ENCODE measurements around the gene TEX26. TPM values are rescaled to one million over a fixed set of nuclear protein-coding genes. Genes with fewer than 3 reads are reported as not detected.
A peak's percentile ranks its signal among the peaks of the same experiment; 100 is the strongest.

The TEX26 gene
- total and polyA plus RNA-seq, 4 donors: 0.67 to 6.2 (median 2.5) TPM; not detected in 1

DNA sequence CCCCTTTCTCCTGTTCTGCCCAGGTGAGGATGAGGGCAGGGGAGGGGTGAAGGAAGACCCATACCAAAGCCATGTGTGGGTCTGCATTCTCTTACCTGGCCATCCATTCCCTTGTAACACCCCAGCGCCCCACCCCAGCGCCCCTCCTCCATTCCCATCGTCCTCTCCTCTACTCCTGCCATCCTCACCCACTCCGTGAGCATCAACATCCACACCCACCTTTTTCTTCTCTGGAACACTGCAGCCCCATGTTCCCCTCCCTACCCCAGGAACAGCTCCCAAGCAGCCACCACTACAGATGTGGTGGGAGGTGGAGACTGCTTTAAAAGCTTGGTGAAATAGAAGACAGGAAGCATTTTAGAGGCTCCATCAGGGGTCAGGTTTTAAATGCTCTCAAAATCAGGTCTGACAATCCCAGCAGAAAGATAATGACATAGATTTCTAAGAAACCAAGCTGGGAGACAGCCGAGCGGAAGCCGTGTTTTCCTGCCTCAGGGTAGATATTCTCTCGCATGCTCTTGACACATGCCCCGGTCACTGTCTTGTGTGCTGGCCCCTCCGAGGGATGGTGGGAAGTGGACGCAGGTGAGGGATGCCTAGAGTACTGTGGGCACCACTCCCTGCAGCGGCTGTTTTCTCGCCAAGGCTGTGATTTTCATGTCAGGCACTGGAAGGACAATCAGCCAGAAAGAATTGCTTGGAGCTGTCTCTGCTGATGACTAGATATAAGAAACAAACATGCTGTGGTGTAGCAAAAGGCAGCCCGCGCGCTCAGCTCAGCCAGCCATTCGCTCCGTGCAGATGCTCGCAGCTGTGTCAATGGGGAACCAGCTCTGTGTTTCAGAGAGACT, 16.5 kb upstream of the TEX26 start:
- Histone ChIP-seq H3K9me3 (ENCODE audit: control insufficient read depth in 4 of 4, insufficient read depth in 3 of 4, low read length in 3 of 4) (no peaks in the 10 kb centered on the region), H3K4me3 (no peak overlapping the region), H3K27me3 (ENCODE audit: control insufficient read depth in 3 of 3, insufficient read depth in 3 of 3, low read length in 2 of 3) (no peaks in the 10 kb centered on the region), H3K36me3 (ENCODE audit: control insufficient read depth in 4 of 4, insufficient read depth in 4 of 4, low read length in 4 of 4) (no peaks in the 10 kb centered on the region), H3K4me1 (ENCODE audit: control insufficient read depth in 5 of 5, insufficient read depth in 5 of 5, low read length in 5 of 5) (peaks cover 0 to 3% (median 0%) of the 10 kb centered on the region in 5 donors), H3K27ac (ENCODE audit: low read depth in 1 of 2, low read length in 1 of 2) (no peak overlapping the region), H3K9ac (ENCODE audit: insufficient read depth in 1 of 2, low read length in 2 of 2) (no peak overlapping the region)
- DNase-seq: peak; percentile 24 to 61 (median 30)
- TF ChIP-seq, protein P1, sequence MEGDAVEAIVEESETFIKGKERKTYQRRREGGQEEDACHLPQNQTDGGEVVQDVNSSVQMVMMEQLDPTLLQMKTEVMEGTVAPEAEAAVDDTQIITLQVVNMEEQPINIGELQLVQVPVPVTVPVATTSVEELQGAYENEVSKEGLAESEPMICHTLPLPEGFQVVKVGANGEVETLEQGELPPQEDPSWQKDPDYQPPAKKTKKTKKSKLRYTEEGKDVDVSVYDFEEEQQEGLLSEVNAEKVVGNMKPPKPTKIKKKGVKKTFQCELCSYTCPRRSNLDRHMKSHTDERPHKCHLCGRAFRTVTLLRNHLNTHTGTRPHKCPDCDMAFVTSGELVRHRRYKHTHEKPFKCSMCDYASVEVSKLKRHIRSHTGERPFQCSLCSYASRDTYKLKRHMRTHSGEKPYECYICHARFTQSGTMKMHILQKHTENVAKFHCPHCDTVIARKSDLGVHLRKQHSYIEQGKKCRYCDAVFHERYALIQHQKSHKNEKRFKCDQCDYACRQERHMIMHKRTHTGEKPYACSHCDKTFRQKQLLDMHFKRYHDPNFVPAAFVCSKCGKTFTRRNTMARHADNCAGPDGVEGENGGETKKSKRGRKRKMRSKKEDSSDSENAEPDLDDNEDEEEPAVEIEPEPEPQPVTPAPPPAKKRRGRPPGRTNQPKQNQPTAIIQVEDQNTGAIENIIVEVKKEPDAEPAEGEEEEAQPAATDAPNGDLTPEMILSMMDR (IDR thresholded peaks at IDR 0.05; ENCODE audit: control extremely low read depth, extremely low read depth): no peak
- ATAC-seq (ENCODE audit: insufficient read depth, low FRiP score): no peak
- WGBS, 2 donors: 86 to 89% methylated on average over 19 of the region's 19 CpGs

DNA sequence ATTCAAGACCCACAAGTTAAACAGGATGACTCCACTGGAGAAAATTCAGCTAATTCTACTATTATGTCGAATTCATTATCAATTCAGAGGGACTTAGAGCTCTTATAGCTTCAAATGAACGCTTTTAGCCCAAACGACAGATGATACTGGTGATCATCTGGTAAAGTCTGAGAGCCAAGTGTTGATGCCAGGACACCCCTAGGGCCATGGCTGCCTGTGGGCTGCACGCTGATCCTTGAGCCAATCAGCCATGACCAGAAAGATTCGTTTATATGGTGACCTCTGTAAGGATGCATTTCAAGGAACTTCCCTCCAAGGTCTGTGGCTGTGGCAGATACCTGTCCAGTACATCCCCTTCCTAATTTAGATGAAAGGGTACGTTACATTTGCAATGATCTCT, 15.5 kb upstream of the TEX26 start:
- ATAC-seq (ENCODE audit: insufficient read depth, low FRiP score): no peak
- TF ChIP-seq, protein P1 (IDR thresholded peaks at IDR 0.05; ENCODE audit: control extremely low read depth, extremely low read depth): no peak
- WGBS, 2 donors: 91 to 93% methylated on average over 6 of the region's 6 CpGs

DNA sequence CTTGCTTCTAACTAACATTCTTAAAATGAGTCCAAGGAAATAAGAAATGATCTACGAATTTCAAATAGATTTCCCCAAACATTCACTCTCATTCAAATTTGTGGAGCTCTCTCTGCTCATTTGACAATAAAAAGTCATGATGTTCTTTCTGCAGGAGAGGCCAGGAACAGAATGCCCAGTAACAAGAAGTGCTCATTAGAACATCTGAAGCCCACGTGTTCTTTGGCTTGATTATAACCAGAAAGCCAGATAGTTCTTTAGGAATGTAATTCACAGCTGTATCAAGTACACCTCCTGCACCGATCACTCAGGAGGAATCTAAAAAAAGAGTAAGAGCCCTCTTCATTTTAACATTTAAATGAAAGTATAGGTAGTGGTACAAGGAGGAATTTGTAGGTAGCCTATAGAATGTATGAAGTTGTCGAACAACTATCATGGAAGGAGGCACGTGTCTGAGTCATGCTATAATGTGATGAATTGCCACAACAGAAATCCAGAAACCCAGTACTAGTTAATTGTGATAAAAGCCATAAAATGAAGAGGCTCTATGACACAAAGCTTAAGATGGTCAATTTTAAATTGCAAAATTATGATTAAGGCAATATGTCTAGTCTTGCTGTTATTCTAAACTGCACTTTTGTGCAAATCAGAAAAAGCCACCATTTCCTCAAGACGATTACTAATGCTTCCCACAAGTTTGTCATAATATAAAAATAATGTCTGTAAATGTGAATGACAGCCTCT, 13.6 kb upstream of the TEX26 start:
- H3K9ac ChIP-seq (ENCODE audit: insufficient read depth in 1 of 2, low read length in 2 of 2): no peak overlapping the region
- H3K4me1 ChIP-seq (ENCODE audit: control insufficient read depth in 5 of 5, insufficient read depth in 5 of 5, low read length in 5 of 5): no peaks in the 10 kb centered on the region
- no peaks in the 10 kb centered on the region for H3K9me3 ChIP-seq (ENCODE audit: control insufficient read depth in 4 of 4, insufficient read depth in 3 of 4, low read length in 3 of 4)
- H3K36me3 ChIP-seq (ENCODE audit: control insufficient read depth in 4 of 4, insufficient read depth in 4 of 4, low read length in 4 of 4): no peaks in the 10 kb centered on the region
- H3K4me3 ChIP-seq: no peak overlapping the region
- no peaks in the 10 kb centered on the region for H3K27me3 ChIP-seq (ENCODE audit: control insufficient read depth in 3 of 3, insufficient read depth in 3 of 3, low read length in 2 of 3)
- ATAC-seq (ENCODE audit: insufficient read depth, low FRiP score) (no peak), DNase-seq (no peak)
- WGBS, 2 donors: 81 to 85% methylated on average over 6 of the region's 6 CpGs
- H3K27ac ChIP-seq (ENCODE audit: low read depth in 1 of 2, low read length in 1 of 2): no peak overlapping the region
- TF ChIP-seq, protein P1 (IDR thresholded peaks at IDR 0.05; ENCODE audit: control extremely low read depth, extremely low read depth): no peak

More for the DNA sequence above, 15.5 kb upstream of the TEX26 start:
- no peaks in the 10 kb centered on the region for H3K4me1 ChIP-seq (ENCODE audit: control insufficient read depth in 5 of 5, insufficient read depth in 5 of 5, low read length in 5 of 5)
- H3K27me3 ChIP-seq (ENCODE audit: control insufficient read depth in 3 of 3, insufficient read depth in 3 of 3, low read length in 2 of 3): no peaks in the 10 kb centered on the region
- no peak overlapping the region for H3K27ac ChIP-seq (ENCODE audit: low read depth in 1 of 2, low read length in 1 of 2)
- H3K9me3 ChIP-seq (ENCODE audit: control insufficient read depth in 4 of 4, insufficient read depth in 3 of 4, low read length in 3 of 4): no peaks in the 10 kb centered on the region
- no peak overlapping the region for H3K4me3 ChIP-seq
- H3K36me3 ChIP-seq (ENCODE audit: control insufficient read depth in 4 of 4, insufficient read depth in 4 of 4, low read length in 4 of 4): no peaks in the 10 kb centered on the region
- no peak for DNase-seq
- no peak overlapping the region for H3K9ac ChIP-seq (ENCODE audit: insufficient read depth in 1 of 2, low read length in 2 of 2)
